GM18907 (cell line): ENCODE data around the gene CAMK1D.
A peak's percentile ranks its signal among the peaks of the same experiment; 100 is the strongest.

ENCODE experiments used
- ATAC-seq: cut with Tn5 transposase; IDR thresholded peaks from one replicate; pipeline ENCODE4 v1.9.1; 2021; ENCODE audit warnings: mild to moderate bottlenecking, moderate library complexity; ENCODE audit not compliant: unreplicated experiment

The CAMK1D gene

GRCh38 chr10:12615296-12616220 lies 266.2 kb downstream of the CAMK1D start:
- ATAC-seq, result no peak

- ATAC-seq, result no peak
Observed at GRCh38 chr10:12617191-12618175, 268.1 kb downstream of the CAMK1D start.

GRCh38 chr10:12622016-12622415 lies 272.7 kb downstream of the CAMK1D start:
- ATAC-seq, result no peak

GRCh38 chr10:12622691-12623090 lies 273.3 kb downstream of the CAMK1D start:
- ATAC-seq, result no peak

- ATAC-seq, result no peak
Observed at GRCh38 chr10:12625393-12626023, 276.2 kb downstream of the CAMK1D start.

- peak; percentile 76 for ATAC-seq
Observed at GRCh38 chr10:12628153-12628552, 278.8 kb downstream of the CAMK1D start.

- ATAC-seq, result no peak
Observed at GRCh38 chr10:12628964-12629766, 279.8 kb downstream of the CAMK1D start.

GRCh38 chr10:12629767-12630165 lies 280.4 kb downstream of the CAMK1D start:
- ATAC-seq, result no peak

- ATAC-seq, result no peak
Observed at GRCh38 chr10:12631216-12631615, 281.9 kb downstream of the CAMK1D start.

- no peak for ATAC-seq
Observed at GRCh38 chr10:12631787-12632562, 282.6 kb downstream of the CAMK1D start.

- peak; percentile 38 for ATAC-seq
Observed at GRCh38 chr10:12633776-12634620, 284.7 kb downstream of the CAMK1D start.

- no peak for ATAC-seq
Observed at GRCh38 chr10:12634621-12634931, 285.2 kb downstream of the CAMK1D start.

- no peak for ATAC-seq
Observed at GRCh38 chr10:12635127-12635541, 285.8 kb downstream of the CAMK1D start.

- ATAC-seq, result no peak
Observed at GRCh38 chr10:12636571-12636970, 287.2 kb downstream of the CAMK1D start.

GRCh38 chr10:12637649-12638048 lies 288.3 kb downstream of the CAMK1D start:
- no peak for ATAC-seq

GRCh38 chr10:12638103-12638502 lies 288.8 kb downstream of the CAMK1D start:
- peak; percentile 45 for ATAC-seq

GRCh38 chr10:12638781-12639180 lies 289.4 kb downstream of the CAMK1D start:
- no peak for ATAC-seq
